Liver (tissue), 3 donors: Measurements from ENCODE around the gene CCDC7.

Experiments
- RAD21 ChIP-seq, 2 donors: IDR thresholded peaks; 2 replicates each; pipeline ENCODE4 v1.6.1; 2016; ENCODE audit warnings: antibody characterized with exemption in 2 of 2, mild to moderate bottlenecking in 2 of 2
- REST ChIP-seq: IDR thresholded peaks from 2 replicates; pipeline ENCODE4 v1.6.1; 2016; ENCODE audit warnings: antibody characterized with exemption, mild to moderate bottlenecking
- TF ChIP-seq, protein P1 (sequence below): fragments of 150-350 bp; IDR thresholded peaks from 2 replicates; pipeline ENCODE4 v1.5.1; 2017; ENCODE audit warnings: improper control_type of control experiment, low read depth, low read length; ENCODE audit not compliant: missing input control
- donor health status: healthy.
- donor health status: healthy.

- TF ChIP-seq RAD21 (IDR thresholded peaks at IDR 0.05): no peak
- TF ChIP-seq, protein P1, sequence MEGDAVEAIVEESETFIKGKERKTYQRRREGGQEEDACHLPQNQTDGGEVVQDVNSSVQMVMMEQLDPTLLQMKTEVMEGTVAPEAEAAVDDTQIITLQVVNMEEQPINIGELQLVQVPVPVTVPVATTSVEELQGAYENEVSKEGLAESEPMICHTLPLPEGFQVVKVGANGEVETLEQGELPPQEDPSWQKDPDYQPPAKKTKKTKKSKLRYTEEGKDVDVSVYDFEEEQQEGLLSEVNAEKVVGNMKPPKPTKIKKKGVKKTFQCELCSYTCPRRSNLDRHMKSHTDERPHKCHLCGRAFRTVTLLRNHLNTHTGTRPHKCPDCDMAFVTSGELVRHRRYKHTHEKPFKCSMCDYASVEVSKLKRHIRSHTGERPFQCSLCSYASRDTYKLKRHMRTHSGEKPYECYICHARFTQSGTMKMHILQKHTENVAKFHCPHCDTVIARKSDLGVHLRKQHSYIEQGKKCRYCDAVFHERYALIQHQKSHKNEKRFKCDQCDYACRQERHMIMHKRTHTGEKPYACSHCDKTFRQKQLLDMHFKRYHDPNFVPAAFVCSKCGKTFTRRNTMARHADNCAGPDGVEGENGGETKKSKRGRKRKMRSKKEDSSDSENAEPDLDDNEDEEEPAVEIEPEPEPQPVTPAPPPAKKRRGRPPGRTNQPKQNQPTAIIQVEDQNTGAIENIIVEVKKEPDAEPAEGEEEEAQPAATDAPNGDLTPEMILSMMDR: no peak
- no peak for TF ChIP-seq REST
Observed at GRCh38 chr10:32413513-32413912, 32.4 kb upstream of the CCDC7 start.
